Right ventricle myocardium inferior (tissue), 1 donor: ENCODE measurements around the gene MYL7. TPM values are rescaled to one million over a fixed set of nuclear protein-coding genes. Genes with fewer than 3 reads are reported as not detected.
"Not testable (repeated sequence)": the region's sequence is repeated elsewhere in the genome, so short reads cannot be mapped to it uniquely, and the experiment has no call there.

ENCODE experiments used
- ATAC-seq: fragments of 200-7000 bp; cut with Tn5 transposase; one replicate; pipeline ENCODE4 v1.9.1; 2020; ENCODE audit warnings: mild to moderate bottlenecking, moderate library complexity
- DNase-seq: peaks from one replicate; pipeline ENCODE4 v3.0.0; 2021; ENCODE audit errors: missing footprints
- intact Hi-C: fragments of 100-400 bp; cut with DNase I; formaldehyde crosslinking; loops from one replicate; pipeline ENCODE4 v1.11.0; 2022
- total RNA-seq: library from RNA; stranded (reverse); fragmentation: NEBNext Ultra II Directional; extraction: Animal tissue kit (Norgen Biotek cat#: 25700); gene quantifications from one replicate; pipeline ENCODE4 v1.2.1, GENCODE V29; 2021
- donor health status: DM: no; HTN: yes; CAD: no; lungs with severe emphysema.

MYL7 gene
- total RNA-seq, 1 donor from 2014 or later: 3,838 TPM

DNA sequence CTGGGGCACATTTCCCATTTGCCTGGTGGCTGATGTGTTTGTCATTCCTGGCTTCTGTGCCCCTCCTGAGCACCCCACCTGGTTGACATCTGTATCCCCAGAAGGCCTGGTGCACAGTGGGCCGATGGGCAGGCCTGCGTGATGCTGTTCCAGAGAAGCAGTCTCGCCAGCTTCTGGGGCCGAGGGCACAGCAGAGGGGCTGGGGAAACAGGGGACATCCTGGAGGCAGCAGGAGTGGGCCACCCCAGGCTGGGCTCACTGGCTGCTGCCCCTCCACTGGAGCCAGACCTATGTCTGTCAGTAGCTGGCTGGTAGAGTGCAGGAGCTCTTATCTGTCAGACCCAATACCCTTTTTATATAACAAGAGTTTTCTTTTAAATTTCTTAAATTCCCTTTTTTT lies 896 bp upstream of the MYL7 start:
- intact Hi-C loops: no loop called here
- DNase-seq (no peak), ATAC-seq (no peak)

DNA sequence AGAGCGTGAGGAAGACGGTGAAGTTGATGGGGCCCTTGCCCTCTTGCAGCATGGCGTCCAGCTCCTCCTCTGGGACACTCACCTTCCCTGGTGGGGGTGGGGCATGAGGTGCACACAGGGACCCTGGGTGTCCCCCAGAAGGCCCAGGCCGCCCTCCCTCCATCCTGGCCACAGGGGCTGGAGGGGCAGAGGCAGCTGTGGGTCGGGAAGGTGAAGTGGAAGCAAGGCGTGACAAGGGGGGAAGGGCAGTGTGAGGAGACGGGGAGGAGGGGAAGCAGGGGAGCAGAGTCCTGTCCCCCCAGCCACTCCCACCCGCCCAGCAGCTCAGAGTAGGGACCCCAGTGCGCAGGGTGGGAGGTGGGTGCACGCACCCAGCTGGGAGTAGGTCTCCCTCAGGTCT lies 791 bp downstream of the MYL7 start:
- intact Hi-C loops: no loop called here
- DNase-seq: no peak
- no peak for ATAC-seq

DNA sequence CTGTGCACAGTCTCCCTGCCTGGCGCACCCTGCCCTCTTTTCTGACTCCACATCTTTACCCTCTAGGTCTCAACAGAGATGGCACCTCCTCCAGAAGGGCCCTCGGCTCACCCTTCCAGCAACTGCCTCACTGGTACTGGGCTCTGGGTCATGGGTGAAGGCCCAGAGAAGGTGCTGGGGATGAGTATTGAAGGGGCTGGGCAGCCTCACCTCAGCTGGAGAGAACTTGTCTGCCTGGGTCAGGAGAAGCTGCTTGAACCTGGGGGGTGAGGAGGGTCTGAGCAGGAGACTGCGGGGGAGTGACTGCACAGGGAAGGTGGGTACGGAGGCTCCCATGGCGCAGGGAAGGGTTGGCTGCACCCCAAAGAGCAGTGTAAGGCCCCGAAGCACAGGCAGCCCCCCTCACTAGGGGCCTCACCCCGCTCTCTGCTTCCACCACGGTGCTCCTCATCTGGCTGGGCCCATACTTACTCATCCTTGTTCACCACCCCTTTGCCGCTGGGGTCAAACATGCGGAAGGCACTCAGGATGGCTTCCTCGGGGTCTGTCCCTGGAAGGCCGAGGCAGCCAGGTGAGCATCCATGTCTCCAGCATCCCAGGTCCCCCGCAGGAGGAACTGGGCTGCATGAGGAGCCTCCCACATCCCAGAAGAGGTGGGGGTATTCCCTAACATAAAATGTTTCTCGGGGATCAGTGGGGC lies 1.7 kb downstream of the MYL7 start:
- ATAC-seq: no peak
- intact Hi-C loops: loop anchor here (10.0 kb wide), 3 partner anchors 155 to 345 kb away; partner anchors contain the start of gene CAMK2B
- no peak for DNase-seq

DNA sequence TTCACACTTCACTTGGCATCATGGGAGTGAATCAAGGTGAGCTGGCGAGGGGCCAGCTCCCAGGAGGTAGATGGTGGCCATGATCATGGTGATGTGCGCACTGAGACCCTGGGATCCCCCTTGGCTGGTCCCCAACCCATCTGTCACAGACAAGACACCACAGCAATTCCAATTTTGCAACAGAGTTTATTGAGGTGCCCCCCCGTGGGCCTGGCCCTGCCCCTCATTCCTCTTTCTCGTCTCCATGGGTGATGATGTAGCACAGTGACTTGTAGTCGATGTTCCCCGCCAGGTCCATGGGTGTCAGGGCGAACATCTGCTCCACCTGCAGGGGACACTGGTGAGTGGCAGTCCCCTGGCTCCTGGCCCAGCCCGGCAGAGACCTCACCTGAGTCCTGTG lies 2.4 kb downstream of the MYL7 start:
- no peak for ATAC-seq
- no peak for DNase-seq
- intact Hi-C loops: loop anchor here (10.0 kb wide), 3 partner anchors 156 to 346 kb away; partner anchors contain the start of gene CAMK2B

DNA sequence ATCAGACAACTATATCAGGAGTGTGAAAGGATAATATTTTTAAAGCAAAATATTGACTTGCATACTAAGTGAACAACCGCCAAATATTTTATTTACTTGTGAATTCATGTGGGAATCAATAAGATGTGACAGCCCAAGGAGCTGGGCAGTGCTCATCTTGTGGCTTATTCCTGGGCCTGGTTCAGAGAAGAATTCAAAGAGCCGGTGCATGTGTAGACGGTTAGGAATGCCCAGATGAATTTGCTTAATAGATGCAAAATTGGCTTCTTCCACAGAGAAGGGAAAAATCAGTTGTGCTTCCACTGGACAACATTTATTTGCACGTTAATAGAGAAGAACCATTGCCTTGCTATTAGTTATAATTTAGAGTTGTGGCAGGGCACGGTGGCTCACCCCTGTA lies 4.4 kb downstream of the MYL7 start:
- intact Hi-C loops: loop anchor here (10.0 kb wide), 3 partner anchors 158 to 348 kb away; partner anchors contain the start of gene CAMK2B
- no peak for ATAC-seq
- no peak for DNase-seq

DNA sequence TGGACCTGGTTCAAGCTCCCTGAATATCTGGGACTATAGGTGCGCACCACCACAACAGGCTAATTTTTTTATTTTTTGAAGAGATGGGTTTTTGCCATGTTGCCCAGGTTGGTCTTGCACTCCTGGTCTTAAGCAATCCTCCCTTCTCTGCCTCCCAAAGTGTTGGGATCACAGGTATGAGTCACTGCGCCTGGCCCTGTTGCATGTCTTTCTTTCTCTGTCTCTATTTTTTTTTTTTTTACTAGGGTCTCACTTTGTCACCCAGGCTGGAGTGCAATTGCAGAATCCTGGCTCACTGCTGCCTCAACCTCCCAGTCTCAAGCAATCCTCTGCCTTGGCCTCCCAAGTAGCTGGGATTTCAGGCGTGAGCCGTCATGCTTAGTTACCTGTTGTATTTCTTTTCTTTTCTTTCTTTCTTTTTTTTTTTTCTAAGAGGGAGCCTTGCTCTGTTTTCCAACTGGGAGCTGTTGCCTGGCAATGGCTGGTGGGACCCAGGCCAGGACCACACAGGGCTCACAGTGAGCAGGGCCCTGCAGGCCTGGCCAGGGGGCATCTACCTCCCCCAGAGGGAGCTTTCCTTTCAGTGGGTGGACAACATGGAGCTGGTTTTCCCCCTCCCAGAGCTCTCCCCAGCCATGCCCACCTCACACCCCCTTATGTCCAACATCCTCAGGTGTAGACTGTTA lies 6.0 kb downstream of the MYL7 start:
- intact Hi-C loops: loop anchor here (10.0 kb wide), 3 partner anchors 160 to 350 kb away; partner anchors contain the start of gene CAMK2B
- ATAC-seq: no peak
- peak; percentile 30 for DNase-seq

DNA sequence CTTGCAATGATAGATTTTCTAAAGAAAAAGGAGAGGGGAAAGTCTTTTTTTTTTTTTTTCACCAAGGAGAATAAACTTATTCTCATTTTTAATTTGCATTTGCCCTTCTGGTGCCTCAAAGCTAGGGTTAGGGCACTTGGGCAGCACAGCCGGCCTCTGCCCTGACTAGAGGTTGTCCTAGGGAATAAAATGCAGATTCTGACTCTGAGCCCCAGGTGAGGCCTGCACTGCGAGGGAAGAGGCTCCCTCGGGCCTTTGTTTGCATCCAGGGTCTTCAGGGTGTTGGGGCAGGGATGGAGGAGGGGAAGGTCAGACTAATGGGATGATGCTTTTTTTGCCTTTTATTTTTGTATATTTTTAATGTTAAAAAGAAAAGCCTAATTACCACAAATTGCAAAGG lies 7.8 kb downstream of the MYL7 start:
- intact Hi-C loops: loop anchor here (10.0 kb wide), 3 partner anchors 162 to 352 kb away; partner anchors contain the start of gene CAMK2B
- DNase-seq (no peak), ATAC-seq (no peak)

DNA sequence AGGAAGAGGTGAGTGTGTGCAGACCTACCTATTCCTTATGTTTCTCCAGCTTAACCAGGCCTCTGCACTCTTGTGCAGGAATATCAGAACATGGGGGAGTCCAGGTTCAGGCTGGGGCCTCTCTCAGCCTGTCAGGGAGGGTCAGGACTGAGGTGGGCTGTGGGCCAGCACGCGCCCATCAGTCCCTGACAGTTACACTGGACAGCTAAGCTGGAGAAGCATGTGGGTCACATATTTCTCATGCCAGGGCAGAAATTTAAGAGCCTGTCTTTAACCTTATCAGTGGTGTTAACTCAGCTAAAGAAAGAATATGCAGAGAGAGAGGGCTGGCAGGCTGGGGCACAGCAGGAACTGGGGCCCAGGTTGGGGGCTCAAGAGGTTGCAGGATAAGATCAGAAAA lies 9.1 kb downstream of the MYL7 start:
- ATAC-seq (peak; percentile 79), DNase-seq (peak; percentile 77)
- intact Hi-C loops: loop anchor here (10.0 kb wide), 3 partner anchors 163 to 353 kb away; partner anchors contain the start of gene CAMK2B

DNA sequence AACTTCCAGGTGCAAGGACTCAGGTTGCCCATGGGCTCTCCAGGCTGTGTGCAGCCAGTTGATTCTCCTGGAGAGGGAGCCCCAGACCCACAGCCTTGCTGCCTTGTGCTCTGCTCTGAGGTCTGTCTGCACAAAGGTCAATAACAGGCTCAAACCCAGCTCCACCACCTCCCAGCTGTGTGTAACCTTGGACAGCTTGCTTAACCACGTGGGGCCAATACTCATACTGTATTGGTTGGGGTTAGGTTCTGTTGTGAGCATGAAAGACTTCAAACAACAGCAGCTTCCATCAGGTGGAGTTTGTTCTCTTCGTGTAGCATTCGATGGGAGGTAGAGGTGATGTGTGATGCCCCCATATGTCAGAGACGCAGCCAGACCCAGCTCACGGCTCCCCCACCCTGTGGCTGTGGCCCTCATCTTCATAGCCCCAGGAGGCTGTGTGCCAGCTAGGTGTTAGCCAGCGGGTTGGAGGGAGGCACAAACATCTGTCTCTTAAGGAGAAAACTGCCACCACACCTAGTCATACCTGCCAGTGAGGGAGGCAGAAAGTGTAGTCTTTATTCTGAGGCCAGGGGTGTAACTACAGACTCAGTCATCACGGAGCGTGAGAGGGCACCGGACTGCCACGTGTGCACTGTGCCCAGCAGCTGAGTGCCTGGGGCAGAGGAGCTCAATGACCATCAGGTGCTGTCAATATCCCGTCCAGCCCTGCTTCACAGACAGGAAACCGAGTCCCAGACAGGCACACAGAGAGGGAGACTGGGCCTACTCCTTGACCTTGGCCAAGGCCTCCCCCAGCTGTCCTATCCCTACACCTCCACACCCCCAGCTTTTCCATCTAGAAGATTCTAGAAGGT lies 9.7 kb downstream of the MYL7 start:
- ATAC-seq (peak; percentile 73), DNase-seq (peak; percentile 53)
- intact Hi-C loops: loop anchor here (2.0 to 10.0 kb wide), 4 partner anchors 65 to 353 kb away; partner anchors contain the start of gene CAMK2B

DNA sequence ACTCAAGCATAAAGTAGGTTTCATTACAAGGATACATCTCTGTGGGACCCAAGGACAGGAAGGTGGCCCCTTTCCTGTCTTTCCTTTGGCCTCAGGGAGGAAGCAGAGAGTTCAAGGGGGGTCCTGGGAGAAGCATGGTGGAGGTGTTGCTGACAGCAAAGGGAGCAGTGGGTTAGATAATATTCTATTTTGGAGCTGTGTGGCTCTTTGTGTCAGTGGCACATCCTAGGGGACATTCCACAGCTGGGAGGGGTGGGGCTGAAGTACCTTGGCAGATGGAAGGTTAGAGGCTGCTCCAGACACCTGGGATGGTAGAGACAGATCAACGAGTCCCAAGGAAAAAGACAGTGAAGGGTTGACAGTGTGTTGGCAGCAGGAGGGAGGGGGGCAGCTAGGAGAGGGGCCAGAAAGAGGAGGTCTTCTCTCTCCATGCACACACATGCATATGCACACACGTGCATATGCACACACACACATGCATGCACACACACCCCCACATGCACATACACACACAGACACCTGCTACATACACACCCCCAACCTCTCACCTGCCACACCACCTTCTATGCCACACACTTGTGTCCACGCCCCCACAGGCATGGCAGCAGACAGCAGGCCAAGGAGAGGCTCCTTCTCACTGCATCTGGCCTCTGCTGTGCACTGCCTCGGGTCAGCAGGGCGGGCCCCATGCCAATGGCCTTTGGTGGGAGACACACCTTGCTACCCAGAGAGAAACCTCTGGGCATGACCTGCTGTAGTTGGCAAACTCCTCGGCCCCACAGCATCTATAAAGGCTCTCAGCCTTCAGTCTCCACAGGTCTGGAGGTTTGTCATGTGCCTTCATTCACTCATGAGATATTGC lies 12.2 kb downstream of the MYL7 start:
- intact Hi-C loops: no loop called here
- ATAC-seq (peak; percentile 29), DNase-seq (peak; percentile 41)

DNA sequence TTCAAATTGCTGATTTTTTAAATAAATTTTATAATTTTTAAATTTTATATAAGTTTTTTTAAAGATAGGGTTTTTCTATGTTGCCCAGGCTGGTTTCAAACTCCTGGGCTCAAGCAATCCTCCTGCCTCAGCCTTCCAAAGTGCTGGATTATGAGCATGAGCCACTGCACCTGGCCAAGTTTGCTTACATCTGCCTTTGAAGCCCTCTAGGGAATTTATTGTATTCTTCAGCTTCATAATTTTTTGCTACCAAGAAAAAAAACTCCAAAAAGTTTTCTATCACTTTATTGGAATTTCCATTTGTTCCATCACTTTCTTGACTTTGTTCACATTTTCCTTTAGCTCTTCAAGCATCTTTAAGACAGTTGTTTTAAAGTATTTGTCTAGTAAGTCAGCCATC lies 14.0 kb downstream of the MYL7 start:
- intact Hi-C loops: no loop called here
- DNase-seq (no peak), ATAC-seq (no peak)

DNA sequence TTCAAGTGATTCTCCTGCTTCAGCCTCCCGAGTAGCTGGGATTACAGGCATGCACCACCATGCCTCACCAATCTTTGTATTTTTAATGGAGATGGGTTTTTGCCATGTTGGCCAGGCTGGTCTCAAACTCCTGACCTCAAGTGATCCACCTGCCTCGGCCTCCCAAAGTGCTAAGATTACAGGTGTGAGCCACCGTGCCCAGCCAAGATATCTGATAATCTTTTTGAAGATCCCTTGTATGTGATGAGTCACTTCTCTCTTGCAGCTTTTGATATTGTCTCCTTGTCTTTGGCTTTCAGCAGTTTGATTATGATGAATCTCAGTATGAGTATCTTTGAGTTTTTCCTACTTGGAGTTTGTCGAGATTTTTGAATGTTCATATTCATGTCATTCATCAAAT lies 14.6 kb downstream of the MYL7 start:
- ATAC-seq, DNase-seq, intact Hi-C loops: not testable (repeated sequence)

DNA sequence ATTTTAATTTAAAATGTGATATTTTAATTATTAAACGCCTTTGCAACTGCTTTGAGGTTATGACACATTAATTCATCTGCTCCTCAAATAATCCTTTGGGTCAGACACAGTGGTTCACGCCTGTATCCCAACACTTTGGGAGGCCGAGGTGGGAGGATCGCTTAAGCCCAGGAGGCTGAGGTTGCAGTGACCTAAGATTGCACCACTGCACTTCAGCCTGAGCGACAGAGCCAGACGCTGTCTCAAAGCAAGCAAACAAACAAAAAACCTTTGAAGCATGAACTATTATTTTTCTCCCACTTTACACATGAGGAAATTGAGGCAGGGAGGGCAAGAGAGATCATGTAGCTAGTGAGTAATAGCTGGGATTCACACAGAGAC lies 16.3 kb downstream of the MYL7 start:
- ATAC-seq: no peak

DNA sequence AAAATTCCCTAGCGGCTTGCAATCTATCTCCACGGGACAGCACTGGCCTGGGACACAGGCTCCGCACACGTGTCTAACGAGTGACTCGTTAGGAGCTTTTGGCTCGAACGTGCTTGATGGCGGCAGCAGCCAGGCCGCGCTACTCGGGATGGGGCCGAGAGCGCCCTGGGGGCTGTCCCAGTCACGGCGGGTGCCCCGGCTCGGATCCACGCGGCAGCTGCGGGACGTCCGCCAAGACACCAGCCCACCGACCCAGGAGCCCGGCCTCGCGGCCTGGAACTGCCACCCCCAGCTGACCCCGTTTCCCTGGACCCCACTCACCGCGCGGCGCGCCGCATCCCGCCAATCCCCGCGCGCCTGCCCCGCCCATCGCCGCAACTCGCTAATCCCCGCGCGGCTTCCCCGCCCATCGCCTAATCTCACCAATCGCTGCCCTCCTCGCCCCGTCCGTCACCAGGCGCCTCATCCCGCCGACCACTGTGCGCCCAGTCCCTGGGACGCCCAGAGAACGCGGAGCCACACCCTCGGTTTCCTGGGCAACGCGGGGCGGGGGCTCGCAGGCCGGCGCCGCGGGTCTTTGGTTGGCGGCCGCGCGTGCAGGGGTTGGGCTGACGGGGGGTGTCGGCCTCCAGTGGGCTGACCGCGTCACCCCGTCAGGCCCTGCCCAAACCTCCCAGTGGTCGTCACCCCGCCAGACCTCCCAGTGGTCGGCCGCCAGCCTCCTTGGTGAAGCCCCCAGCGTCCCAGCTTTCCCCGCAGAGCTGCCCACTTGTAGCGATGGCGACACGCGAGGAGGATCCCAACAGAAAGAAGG lies 17.7 kb downstream of the MYL7 start, which contains the start of gene POLD2:
TSS of gene POLD2 (minus strand) at position 359 of the 814 bp plus-strand sequence. CDS start 1,495 bp downstream, outside the sequence.
- intact Hi-C loops: loop anchor here (2.0 kb wide), 1 partner anchor 41 kb away; the partner anchor contains the start of gene POLM
- ATAC-seq: peak; percentile 99
- DNase-seq: peak; percentile 99

More for the DNA sequence above, 16.3 kb downstream of the MYL7 start:
- intact Hi-C loops: no loop called here
- DNase-seq: no peak

DNA sequence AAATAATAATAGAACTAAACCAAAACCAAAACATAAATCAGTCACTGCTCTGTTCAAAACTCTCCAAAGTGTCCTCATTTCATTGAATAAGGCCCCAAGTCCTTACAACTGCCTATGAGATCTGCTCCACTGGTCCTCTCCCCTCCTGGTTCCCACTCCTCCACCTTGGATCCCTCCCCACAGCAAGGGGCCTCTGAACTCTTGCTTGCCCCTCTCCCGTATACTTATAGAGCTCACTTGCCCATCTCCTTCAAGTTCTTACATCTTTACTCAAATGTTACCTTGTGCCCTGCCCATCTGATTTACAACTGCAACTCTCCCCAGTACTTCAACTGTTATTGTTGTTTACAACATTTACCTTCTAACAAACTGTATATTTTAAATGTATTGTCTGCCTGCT lies 18.6 kb downstream of the MYL7 start:
- DNase-seq (no peak), ATAC-seq (no peak)
- intact Hi-C loops: loop anchor here (2.0 kb wide), 1 partner anchor 40 kb away; the partner anchor contains the start of gene POLM

DNA sequence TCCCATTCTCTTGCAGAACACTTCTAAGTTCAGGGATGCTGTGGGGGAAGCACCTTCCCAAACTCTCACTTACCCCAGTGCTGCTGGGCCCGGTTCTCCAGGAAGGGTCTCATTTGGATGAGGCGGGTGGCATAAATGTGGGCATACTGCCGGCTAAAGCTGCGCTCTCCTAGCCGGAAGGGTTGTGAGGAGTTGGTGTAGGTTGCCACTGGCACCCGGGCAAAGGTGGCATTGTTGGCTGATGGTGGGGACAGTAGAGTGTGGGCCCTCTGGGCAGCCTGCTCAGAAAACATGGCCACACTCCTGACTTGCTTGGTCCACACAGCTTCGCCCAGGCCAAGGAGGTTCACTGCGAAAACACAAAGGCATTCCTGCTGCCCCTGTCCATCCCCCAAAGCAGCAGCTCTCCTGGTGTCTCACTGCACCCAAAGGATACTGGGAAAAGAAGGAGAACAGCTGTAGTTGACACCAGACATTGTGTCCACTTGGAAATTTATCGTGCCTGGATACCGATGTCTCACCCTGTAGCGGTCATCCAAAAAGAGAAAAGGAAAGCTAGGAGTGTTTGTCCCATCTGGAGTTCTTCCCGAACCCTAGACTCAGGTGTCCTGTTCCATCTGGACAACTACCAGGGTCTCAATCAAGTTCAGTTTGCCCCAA lies 19.2 kb downstream of the MYL7 start:
- DNase-seq (peak; percentile 57), ATAC-seq (no peak)
- intact Hi-C loops: loop anchor here (2.0 kb wide), 1 partner anchor 39 kb away; the partner anchor contains the start of gene POLM
